Right lobe of liver (tissue), 6 donors: ENCODE data around the gene IGF1R. TPM values are rescaled to one million over a fixed set of nuclear protein-coding genes. Genes with fewer than 3 reads are reported as not detected.
A peak's percentile ranks its signal among the peaks of the same experiment; 100 is the strongest.

Source experiments
- ATAC-seq, 4 donors: fragments of 200-7000 bp; cut with Tn5 transposase; one replicate each; pipeline ENCODE4 v1.9.1; 2020; ENCODE audit warnings: mild to moderate bottlenecking in 4 of 4, moderate library complexity in 4 of 4
- DNase-seq, 3 donors: peaks; one replicate each; pipeline ENCODE4 v3.0.0-alpha.2; 2020
- H3K27ac ChIP-seq, 3 donors: fragments of 200-600 bp; one replicate each; pipeline ENCODE4 v1.8.0; 2022
- H3K27me3 ChIP-seq, 2 donors: fragments of 200-600 bp; one replicate each; pipeline ENCODE4 v1.8.0; 2022
- H3K36me3 ChIP-seq, 4 donors: fragments of 200-600 bp; sonication (generic) in 1 of 4; one replicate each; pipeline versions ENCODE4 v1.5.1 to v1.8.0; 2017 to 2022; ENCODE audit warnings: control low read depth in 1 of 4
- H3K4me1 ChIP-seq, 4 donors: fragments of 200-600 bp; sonication (generic) in 1 of 4; one replicate each; pipeline versions ENCODE4 v1.5.1 to v1.8.0; 2017 to 2022; ENCODE audit warnings: control low read depth in 1 of 4
- H3K4me3 ChIP-seq, 3 donors: fragments of 200-600 bp; one replicate each; pipeline ENCODE4 v1.8.0; 2022
- H3K9me3 ChIP-seq, 4 donors: fragments of 200-600 bp; sonication (generic) in 1 of 4; one replicate each; pipeline versions ENCODE4 v1.5.1 to v1.8.0; 2017 to 2022; ENCODE audit warnings: control low read depth in 1 of 4
- POLR2A ChIP-seq: fragments of 450-650 bp; IDR thresholded peaks from one replicate; pipeline ENCODE4 v1.6.1; 2017; ENCODE audit warnings: antibody characterized with exemption, mild to moderate bottlenecking
- WGBS: methylation state at CpG from one replicate; pipeline ENCODE4 v1.1.6; 2018; ENCODE audit warnings: low coverage, low lambda C conversion rate; ENCODE audit not compliant: insufficient coverage; ENCODE audit errors: missing lambda C conversion rate; 5-methylcytosine and 5-hydroxymethylcytosine counted together
- intact Hi-C, 2 donors: fragments of 100-400 bp; cut with DNase I; formaldehyde crosslinking; loops; one replicate each; pipeline versions ENCODE4 v1.11.2 to v1.14.1; 2022
- total RNA-seq, 6 experiments: library from RNA; depleted of rRNA in 2 of 6; stranded (reverse); fragments of >200 nt in 2 of 6; fragmentation: NEBNext Ultra II Directional in 3 of 6; extraction: Animal tissue kit (Norgen Biotek cat#: 25700) in 3 of 6; gene quantifications; one replicate each; pipeline versions ENCODE4 v1.1.0 to v1.2.4, GENCODE V29; 2016 to 2023
- TF ChIP-seq, protein P1 (sequence below), 4 donors: fragments of 200-600 bp in 3 of 4; fragments of 450-650 bp in 1 of 4; IDR thresholded peaks; one replicate each; pipeline versions ENCODE4 v1.5.1 to v1.8.0; 2016 to 2022; ENCODE audit warnings: antibody characterized with exemption in 4 of 4, mild to moderate bottlenecking in 2 of 4
- donor health status: DM: no; HTN: yes; CAD: no.
- donor health status: DM: no; HTN: no; CAD: no.
- donor health status: DM: no; HTN: no; CAD: no.
- donor health status: DM: no; HTN: yes; CAD: no.
- donor health status: DM: no; HTN: yes; CAD: no.

Gene IGF1R
- total RNA-seq, 6 experiments from 2014 or later = 2.5 to 5.3 (median 3.8) TPM

GRCh38 chr15:98715890-98716443 lies 67.6 kb downstream of the IGF1R start:
- Histone ChIP-seq H3K9me3 (no peaks in the 10 kb centered on the region), H3K27me3 (no peaks in the 10 kb centered on the region), H3K4me3 (no peak overlapping the region), H3K4me1 (no peaks in the 10 kb centered on the region), H3K27ac (no peak overlapping the region), H3K36me3 (no peaks in the 10 kb centered on the region)
- 13% methylated on average over 3 of the region's 9 CpGs for WGBS
- no peak for ATAC-seq
- intact Hi-C loops = no loop called here
- DNase-seq = no peak
- no peak for TF ChIP-seq POLR2A
- TF ChIP-seq, protein P1, sequence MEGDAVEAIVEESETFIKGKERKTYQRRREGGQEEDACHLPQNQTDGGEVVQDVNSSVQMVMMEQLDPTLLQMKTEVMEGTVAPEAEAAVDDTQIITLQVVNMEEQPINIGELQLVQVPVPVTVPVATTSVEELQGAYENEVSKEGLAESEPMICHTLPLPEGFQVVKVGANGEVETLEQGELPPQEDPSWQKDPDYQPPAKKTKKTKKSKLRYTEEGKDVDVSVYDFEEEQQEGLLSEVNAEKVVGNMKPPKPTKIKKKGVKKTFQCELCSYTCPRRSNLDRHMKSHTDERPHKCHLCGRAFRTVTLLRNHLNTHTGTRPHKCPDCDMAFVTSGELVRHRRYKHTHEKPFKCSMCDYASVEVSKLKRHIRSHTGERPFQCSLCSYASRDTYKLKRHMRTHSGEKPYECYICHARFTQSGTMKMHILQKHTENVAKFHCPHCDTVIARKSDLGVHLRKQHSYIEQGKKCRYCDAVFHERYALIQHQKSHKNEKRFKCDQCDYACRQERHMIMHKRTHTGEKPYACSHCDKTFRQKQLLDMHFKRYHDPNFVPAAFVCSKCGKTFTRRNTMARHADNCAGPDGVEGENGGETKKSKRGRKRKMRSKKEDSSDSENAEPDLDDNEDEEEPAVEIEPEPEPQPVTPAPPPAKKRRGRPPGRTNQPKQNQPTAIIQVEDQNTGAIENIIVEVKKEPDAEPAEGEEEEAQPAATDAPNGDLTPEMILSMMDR (IDR thresholded peaks at IDR 0.05) = no peak

DNA sequence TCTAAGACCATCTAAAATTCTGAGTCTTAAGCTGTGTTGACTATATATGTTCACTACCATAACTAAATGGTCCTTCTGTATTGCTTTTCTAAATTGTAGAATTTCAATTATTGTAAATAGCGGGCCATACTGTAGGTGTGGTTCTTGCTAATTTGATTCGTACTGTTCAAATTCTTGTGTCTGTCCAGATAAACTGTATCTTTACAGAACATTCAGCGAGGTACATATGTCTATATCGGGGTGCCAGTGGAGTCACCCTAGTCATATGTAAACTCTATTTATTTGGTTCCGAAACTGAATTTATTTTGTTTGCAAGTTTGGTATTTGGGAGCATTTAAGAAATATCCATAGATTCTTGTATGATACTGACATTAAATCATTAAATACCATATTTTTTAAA lies 69.0 kb downstream of the IGF1R start:
- TF ChIP-seq, protein P1 (IDR thresholded peaks at IDR 0.05) = no peak
- intact Hi-C loops = no loop called here

GRCh38 chr15:98717942-98718341 lies 69.6 kb downstream of the IGF1R start:
- intact Hi-C loops = no loop called here
- WGBS = 75% methylated on average over 11 of the region's 11 CpGs

More for the DNA sequence above, 69.0 kb downstream of the IGF1R start:
- no peaks in the 10 kb centered on the region for H3K27me3 ChIP-seq
- H3K4me1 ChIP-seq = no peaks in the 10 kb centered on the region
- no peaks in the 10 kb centered on the region for H3K36me3 ChIP-seq
- H3K9me3 ChIP-seq = no peaks in the 10 kb centered on the region
- no peak for DNase-seq
- H3K4me3 ChIP-seq = no peak overlapping the region
- 77% methylated on average over 5 of the region's 5 CpGs for WGBS
- no peak for ATAC-seq
- H3K27ac ChIP-seq = no peak overlapping the region

DNA sequence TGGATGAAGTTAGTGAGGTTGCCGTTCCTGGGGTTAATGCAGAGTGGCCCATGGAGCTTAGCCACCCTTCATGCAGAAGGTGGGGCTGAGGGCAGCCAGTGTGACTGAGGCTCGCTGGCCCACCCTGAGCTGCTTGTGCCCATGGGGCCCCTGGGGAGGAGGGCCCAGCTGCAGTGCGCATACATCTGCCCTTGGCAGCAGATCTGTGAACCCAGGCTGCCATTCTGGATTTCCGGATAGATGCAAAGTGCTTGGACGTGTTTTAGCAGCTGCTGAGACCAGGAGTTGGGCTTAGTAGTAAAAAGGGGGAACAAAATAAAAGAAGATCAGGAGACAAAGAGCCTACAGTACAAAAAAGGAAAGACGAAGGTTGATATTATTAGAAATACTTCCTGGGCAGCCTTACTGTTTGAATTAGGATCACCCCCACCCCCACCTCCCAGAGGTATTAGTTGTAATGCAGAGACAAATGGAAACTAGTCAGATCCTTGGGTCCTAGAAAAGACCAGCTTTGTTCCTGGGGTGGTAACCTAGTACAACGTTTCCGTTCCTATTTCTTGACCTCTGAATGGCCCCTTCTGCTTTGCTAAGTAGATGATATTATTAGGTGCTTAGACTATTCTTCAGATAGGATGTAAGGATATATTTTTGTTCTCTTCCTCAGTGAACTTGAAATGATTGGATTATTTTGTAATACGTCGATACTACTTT lies 70.2 kb downstream of the IGF1R start:
- no peaks in the 10 kb centered on the region for H3K36me3 ChIP-seq
- ATAC-seq (peak in 1 of 4 donors; percentile 18), DNase-seq (no peak)
- no peaks in the 10 kb centered on the region for H3K9me3 ChIP-seq
- no peak overlapping the region for H3K27ac ChIP-seq
- WGBS = 44% methylated on average over 8 of the region's 10 CpGs
- H3K27me3 ChIP-seq = no peaks in the 10 kb centered on the region
- H3K4me1 ChIP-seq = no peaks in the 10 kb centered on the region
- intact Hi-C loops = no loop called here
- no peak for TF ChIP-seq POLR2A
- TF ChIP-seq, protein P1 (IDR thresholded peaks at IDR 0.05) = no peak
- H3K4me3 ChIP-seq = no peak overlapping the region

More at GRCh38 chr15:98717942-98718341, 69.6 kb downstream of the IGF1R start:
- no peaks in the 10 kb centered on the region for H3K4me1 ChIP-seq
- ATAC-seq (no peak), DNase-seq (no peak)
- H3K9me3 ChIP-seq = no peaks in the 10 kb centered on the region
- no peak overlapping the region for H3K4me3 ChIP-seq
- H3K27ac ChIP-seq = no peak overlapping the region
- H3K27me3 ChIP-seq = no peaks in the 10 kb centered on the region
- no peaks in the 10 kb centered on the region for H3K36me3 ChIP-seq
- TF ChIP-seq POLR2A = no peak

GRCh38 chr15:98719137-98719740 lies 70.9 kb downstream of the IGF1R start:
- Histone ChIP-seq H3K4me1 (no peaks in the 10 kb centered on the region), H3K27me3 (no peaks in the 10 kb centered on the region), H3K4me3 (no peak overlapping the region), H3K9me3 (no peaks in the 10 kb centered on the region), H3K36me3 (no peaks in the 10 kb centered on the region), H3K27ac (no peak overlapping the region)
- intact Hi-C loops = no loop called here
- 39% methylated on average over 3 of the region's 5 CpGs for WGBS
- no peak for TF ChIP-seq POLR2A
- TF ChIP-seq, protein P1 (IDR thresholded peaks at IDR 0.05) = no peak
- no peak for ATAC-seq
- no peak for DNase-seq
